ENCODE results near the gene FAM107B.

DNA sequence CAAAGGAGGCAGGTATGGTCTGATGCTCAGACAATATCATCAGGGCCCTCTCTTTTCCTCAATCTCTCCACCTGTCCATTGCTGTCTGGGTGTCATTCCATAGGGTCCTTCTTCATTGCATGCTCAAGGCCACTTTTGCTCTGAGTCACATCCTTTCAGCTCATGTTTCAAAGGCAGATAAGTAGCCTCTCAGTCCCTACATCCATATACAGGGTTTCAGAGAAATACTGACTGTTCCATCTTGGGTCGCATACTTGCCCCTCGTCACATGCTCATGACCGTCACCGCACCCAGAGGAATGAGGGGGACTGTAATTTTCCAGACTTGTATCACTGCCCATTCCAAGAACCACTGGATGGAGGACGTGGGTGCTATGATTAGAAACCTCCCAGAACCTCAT is 93.4 kb downstream of the FAM107B start:
- no peak for TF ChIP-seq TCF4 (CRISPR knock-in tag; IDR thresholded peaks at IDR 0.05; ENCODE audit: borderline replicate concordance)
- no peak for TF ChIP-seq PATZ1 (CRISPR knock-in tag; IDR thresholded peaks at IDR 0.05; ENCODE audit: borderline replicate concordance)
- TF ChIP-seq BACH2 (CRISPR knock-in tag; IDR thresholded peaks at IDR 0.05; ENCODE audit: borderline replicate concordance): no peak
- no peak for TF ChIP-seq TOX (CRISPR knock-in tag; IDR thresholded peaks at IDR 0.05; ENCODE audit: borderline replicate concordance)
- TF ChIP-seq, protein P1, sequence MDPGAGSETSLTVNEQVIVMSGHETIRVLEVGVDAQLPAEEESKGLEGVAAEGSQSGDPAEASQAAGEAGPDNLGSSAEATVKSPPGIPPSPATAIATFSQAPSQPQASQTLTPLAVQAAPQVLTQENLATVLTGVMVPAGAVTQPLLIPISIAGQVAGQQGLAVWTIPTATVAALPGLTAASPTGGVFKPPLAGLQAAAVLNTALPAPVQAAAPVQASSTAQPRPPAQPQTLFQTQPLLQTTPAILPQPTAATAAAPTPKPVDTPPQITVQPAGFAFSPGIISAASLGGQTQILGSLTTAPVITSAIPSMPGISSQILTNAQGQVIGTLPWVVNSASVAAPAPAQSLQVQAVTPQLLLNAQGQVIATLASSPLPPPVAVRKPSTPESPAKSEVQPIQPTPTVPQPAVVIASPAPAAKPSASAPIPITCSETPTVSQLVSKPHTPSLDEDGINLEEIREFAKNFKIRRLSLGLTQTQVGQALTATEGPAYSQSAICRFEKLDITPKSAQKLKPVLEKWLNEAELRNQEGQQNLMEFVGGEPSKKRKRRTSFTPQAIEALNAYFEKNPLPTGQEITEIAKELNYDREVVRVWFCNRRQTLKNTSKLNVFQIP (CRISPR knock-in tag; IDR thresholded peaks at IDR 0.05; ENCODE audit: borderline replicate concordance, low read depth): no peak
- no peak for TF ChIP-seq PPARA (CRISPR knock-in tag; IDR thresholded peaks at IDR 0.05; ENCODE audit: borderline replicate concordance)
- TF ChIP-seq CREB5 (CRISPR knock-in tag; IDR thresholded peaks at IDR 0.05; ENCODE audit: low read depth): no peak
- TF ChIP-seq ZFP3 (CRISPR knock-in tag; IDR thresholded peaks at IDR 0.05): no peak
- TF ChIP-seq GLIS3 (CRISPR knock-in tag; IDR thresholded peaks at IDR 0.05): no peak
- TF ChIP-seq, protein P2, sequence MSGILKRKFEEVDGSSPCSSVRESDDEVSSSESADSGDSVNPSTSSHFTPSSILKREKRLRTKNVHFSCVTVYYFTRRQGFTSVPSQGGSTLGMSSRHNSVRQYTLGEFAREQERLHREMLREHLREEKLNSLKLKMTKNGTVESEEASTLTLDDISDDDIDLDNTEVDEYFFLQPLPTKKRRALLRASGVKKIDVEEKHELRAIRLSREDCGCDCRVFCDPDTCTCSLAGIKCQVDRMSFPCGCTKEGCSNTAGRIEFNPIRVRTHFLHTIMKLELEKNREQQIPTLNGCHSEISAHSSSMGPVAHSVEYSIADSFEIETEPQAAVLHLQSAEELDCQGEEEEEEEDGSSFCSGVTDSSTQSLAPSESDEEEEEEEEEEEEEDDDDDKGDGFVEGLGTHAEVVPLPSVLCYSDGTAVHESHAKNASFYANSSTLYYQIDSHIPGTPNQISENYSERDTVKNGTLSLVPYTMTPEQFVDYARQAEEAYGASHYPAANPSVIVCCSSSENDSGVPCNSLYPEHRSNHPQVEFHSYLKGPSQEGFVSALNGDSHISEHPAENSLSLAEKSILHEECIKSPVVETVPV (CRISPR knock-in tag; IDR thresholded peaks at IDR 0.05): no peak
- no peak for TF ChIP-seq OSR1 (CRISPR knock-in tag; IDR thresholded peaks at IDR 0.05)
- TF ChIP-seq ZNF8 (CRISPR knock-in tag; IDR thresholded peaks at IDR 0.05): no peak
- no peak for TF ChIP-seq ISL1 (CRISPR knock-in tag; IDR thresholded peaks at IDR 0.05)
- TF ChIP-seq TSHZ2 (CRISPR knock-in tag; IDR thresholded peaks at IDR 0.05): no peak

Measured in SK-N-SH treated with all-trans-retinoic acid at 6 μM for 48 hours (cell line).